GM21723 (cell line): ENCODE measurements around the gene BIN2.
"Not testable (repeated sequence)": the region's sequence is repeated elsewhere in the genome, so short reads cannot be mapped to it uniquely, and the experiment has no call there.

ENCODE experiments used
- ATAC-seq: cut with Tn5 transposase; IDR thresholded peaks from one replicate; pipeline ENCODE4 v1.9.1; 2021; ENCODE audit warnings: mild to moderate bottlenecking, moderate library complexity; ENCODE audit not compliant: unreplicated experiment

Gene BIN2

DNA sequence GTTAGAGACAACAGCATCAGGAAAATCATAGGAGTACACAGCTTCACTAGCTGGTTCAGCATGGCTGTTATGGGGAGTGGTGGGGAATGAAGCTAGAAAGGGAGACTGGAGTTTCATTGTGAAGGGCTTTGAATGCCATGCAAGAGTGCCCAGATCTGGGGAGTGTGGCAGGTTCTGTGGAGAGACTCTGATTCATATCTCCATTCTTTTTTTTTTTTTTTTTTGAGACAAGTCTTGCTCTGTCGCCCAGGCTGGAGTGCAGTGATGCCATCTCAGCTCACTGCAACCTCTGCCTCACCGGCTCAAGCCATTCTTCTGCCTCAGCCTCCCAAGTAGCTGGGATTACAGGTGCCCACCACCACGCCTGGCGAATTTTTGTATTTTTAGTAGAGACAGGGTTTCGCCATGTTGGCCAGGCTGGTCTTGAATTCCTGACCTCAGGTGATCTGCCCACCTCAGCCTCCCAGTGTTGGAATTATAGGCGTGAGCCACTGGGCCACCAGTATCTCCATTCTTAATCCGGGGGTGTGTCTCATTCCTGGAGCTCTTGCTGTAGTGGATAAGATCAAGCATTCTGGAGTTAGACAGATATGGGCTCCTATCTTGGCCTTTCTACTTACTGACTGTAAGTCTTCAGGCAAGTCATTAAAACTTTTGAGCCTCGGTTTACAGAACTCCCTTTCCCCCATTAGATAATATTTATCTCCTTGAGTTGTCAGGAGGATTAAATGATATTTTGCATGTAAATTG lies 5.7 kb downstream of the BIN2 start:
- ATAC-seq: not testable (repeated sequence)

DNA sequence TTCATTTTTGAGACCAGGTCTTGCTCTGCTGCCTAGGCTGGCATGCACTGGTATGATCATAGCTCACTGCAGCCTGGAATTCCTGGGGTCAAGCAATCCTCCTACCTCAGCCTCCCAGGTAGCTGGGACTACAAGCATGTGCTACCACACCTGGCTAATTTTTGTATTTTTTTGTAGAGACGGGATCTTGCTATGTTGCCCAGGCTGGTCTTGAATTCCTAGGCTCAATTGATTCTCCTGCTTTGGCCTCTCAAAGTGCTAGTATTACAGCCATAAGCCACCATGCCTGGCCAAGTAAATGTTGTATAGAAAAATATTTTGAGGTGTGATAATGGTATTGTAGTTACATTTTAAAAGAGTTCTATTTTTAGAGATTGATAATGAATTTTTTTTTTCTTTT lies 12.6 kb downstream of the BIN2 start:
- no peak for ATAC-seq

DNA sequence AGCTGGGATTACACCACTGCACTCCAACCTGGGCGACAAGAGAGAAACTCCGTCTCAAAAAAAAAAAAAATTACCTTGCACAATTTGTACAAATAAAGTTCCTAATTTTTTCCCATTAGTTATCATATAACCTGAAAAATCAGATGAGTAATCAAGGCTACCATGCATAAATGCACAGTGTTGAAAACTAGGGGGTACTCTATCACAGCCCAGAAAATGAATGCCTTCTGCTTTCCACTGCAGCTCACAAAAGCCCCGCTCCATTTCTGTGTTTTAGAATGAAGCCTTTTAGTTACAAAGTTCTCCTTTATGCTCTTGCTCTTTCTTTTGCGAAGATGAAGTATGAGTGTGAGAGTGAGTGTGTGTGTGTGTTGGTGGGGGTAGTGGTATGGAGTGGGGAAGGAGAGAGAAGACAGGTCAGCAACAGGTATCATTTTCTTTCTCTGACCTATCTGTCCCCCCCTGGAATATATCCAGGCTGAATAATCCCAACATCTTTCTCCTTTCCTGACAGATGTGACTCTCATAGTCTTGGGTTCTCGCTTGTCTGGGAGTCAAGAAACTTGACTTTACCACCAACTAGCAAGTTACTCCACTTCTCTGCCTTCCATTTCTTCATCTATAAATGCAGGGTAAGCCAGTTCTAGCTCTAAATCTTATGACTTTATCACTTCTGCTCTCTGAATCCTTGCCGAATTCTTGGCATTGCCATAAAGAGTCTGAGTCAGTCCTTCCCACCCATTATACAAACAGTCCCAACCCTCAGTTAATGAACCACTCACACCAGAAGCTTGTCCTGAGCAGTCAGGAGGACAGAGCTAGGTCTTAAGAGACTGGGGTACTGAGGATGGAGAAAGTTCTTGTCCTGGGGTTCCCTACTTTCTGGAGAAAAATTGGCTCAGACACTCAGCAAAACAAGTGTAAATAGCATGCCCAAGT lies 16.1 kb downstream of the BIN2 start:
- ATAC-seq: no peak

- no peak for ATAC-seq
Observed at GRCh38 chr12:51306507-51306906, 17.5 kb downstream of the BIN2 start.

- ATAC-seq: not testable (repeated sequence)
Observed at GRCh38 chr12:51300768-51301167, 23.2 kb downstream of the BIN2 start.

DNA sequence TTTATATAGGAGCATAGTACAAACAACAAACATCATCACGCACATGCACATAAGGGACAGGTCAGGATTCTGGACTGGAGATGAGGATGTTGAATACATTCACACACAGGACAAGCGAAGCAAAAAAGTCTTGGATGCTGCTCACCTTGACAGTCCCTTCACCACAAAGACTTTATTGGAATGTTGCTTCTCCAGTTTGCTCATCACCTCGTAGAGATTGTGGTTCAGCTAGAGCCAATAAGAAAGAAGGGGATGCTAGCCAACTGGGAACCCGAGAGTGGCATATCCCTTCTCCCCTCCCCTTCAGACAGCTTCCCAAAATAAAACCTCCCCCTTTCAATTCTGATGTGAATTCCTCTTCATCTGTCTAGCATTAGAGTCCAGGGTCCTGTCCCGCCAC lies 28.3 kb downstream of the BIN2 start:
- ATAC-seq: no peak

GRCh38 chr12:51294097-51294496 lies 29.9 kb downstream of the BIN2 start:
- ATAC-seq: not testable (repeated sequence)

- no peak for ATAC-seq
Observed at GRCh38 chr12:51293696-51294095, 30.3 kb downstream of the BIN2 start.

DNA sequence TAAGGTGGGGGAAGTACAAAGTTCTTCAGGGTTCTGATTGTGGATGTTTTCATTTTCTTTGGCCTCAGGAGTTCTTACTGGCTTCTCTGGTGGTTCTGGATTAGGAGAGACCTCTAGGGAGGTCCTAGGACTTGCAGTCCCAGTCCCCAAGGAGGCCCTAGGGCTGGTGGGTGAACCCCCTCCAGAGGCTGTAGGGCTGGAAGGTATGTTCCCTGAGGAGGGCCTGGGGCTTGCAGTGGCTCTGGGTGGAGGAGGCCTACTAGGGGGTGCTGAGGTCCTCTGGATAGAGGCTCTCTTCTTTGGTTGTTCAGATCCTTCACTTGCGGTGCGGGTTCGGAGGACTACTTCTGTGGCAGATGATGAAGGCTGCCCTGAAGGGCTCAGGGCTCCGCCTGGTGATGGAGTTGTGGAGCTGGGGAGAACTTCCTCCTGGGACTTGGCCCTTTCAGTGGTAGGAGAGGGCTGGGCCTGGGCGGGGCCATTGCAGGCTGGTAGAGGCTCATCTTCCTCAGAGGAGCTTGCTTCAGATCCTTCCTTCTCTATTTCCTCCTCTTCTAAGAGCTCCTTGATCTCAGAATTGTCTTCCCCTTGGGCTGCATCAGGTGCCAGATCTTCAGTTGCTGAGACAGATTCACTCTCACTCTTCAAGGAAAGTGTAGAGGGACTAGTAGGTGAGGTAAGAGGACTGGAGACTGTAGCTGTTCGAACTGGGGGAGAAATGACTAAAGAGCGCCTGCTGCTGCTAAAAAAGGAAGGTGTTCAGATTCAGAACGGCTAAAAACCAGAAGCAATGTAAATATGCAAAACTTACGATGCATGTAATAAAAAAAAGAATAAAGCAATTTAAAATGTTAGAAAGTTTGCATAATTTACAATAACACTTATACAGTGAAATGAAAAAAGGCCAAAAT lies 32.1 kb downstream of the BIN2 start:
- ATAC-seq: not testable (repeated sequence)

DNA sequence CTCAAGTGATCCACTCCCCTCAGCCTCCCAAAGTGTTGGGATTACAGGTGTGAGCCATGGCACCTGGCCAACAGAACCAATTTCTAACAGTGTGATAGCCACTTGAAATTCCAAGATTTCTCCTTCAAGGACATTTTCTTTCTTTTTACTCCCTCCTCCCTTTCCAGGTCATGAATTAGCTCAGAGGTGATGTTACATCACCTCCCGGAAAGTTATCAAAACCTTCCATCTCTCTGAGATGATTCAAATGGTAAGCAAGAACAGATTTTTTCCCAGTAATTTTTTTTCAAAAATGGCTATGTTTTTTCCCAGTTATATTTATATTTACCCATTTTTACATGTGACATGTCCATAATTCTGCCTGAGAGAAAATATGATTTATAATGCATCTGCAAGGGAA lies 38.1 kb downstream of the BIN2 start:
- ATAC-seq: no peak

- ATAC-seq: no peak
Observed at GRCh38 chr12:51281202-51281924, 42.6 kb downstream of the BIN2 start.

DNA sequence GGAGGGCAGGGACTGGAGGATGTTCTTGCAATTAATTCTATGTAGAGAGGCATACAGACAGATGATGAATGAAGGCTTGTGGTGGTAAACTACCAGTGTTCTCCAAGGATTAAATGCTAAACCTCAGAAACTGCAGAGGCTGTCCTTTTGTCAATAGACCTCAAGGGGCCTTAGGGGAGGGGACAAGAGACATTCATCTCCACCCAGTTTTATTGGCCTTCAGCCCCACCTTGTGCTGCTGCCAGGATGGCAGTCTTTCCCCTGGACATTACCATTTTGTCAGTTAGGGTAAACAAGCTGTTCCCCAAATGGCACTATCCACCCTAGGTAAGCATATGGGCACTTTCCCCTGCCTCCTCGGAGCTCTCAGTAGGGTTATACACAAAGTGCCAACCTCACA lies 48.9 kb downstream of the BIN2 start:
- no peak for ATAC-seq

- not testable (repeated sequence) for ATAC-seq
Observed at GRCh38 chr12:51272810-51273209, 51.2 kb downstream of the BIN2 start.

DNA sequence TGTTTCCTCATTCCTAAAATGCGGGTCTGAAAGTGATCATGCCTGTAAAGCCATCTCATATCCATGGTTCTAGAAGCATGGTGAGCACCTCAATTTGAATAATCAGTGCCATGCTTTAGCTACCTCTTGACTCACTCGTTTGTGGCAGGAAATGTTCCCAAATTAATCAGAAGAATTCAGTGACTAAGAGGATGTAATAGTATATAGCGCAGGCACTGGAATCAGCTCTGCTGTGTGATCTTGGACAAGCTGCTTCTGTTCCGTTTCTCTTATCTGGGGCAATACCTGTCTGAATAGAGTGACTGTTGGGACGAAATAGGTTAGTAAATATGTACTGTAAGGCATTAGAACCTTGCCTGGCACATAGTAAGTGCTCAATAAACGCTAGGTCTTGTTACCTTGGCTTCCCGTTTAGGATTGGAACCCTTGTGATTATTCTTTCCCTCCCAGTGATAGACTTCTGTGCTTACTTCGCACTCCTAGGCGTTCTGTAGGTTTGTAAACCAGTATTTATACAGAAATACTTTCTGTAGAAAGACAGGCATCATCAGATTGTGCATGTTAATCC lies 52.9 kb downstream of the BIN2 start:
- no peak for ATAC-seq

- peak; percentile 67 for ATAC-seq
Observed at GRCh38 chr12:51270067-51270950, 53.7 kb downstream of the BIN2 start, which contains the start of gene SMAGP. Gene SMAGP (minus strand): TSS chr12:51270415. CDS start chr12:51269278, 1,137 bp downstream.

DNA sequence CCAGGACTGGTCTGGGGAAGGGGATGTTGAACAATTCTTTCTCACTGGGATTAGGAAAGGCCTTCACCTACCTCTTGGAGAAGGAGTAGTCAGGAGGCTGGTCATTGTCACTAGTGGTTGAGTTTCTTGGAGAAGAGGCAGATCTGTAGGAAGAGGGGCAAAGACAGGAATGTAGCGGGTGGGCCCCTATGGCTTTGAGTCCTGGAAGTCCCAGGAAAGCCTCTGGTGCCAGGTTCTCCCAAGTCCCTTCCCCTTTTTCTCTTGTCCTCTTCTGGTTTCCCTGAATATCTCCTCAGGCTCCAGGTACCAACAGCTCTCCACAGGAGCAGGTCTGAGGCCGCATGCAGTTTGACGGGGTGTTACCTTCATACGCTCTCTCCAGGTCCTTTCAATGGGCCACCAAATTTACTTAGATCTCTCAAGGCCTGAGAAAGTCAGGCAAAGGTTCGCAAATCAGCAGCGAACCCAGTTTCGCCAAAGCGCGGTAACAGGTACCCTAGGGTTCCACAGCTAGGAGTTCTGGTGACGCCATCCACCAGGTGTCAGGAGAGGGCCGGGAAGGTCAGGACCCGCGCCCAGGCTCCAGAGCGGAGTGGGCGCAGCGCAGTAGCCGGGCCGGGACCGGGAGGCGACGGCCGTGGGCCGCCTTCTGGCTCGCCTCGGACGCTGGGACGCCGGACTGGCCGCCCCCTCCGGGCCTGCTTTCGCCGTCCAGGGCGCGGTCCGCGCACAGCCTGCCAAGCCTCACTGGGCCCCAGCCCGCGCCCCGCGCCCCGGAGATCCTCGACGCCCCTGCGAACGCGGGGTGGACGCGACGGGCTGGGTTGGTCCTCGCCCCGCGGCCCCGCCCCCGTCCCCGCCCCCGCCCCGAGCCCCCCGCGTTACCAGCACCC lies 54.6 kb downstream of the BIN2 start:
- peak; percentile 40 for ATAC-seq

DNA sequence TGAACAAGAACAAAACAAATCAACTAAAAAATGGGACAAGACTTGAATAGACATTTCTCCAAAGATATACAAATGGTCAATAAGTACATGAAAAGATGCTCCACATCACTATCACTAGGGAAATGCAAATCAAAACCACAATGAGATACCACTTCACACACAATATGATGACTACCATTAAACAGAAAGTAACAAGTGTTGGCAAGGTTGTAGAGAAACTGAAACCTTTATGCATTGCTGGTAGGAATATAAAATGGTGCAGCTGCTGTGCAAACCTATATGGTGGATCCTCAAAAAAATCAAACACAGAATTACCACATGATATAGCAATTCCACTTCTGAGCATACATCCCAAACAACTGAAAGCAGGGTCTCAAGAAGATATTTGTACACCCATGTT lies 59.0 kb downstream of the BIN2 start:
- peak; percentile 39 for ATAC-seq

DNA sequence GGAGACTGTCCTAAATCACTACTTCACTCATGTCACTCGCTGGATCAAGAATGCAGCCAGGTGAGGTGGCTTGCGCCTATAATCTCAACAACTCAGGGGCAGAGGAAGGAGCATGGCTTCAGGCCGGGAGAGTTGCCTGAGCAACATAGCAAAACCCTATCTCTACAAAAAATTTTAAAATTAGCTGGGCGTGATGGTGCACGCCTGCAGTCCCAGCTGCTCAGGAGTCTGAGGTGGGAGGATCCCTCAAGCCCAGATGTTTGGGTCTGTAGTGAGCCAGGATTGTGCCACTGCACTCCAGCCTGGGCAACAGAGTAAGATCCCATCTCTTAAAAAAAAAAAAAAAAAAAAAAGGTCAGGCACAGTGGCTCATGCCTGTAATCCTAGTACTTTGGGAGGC lies 59.7 kb downstream of the BIN2 start:
- ATAC-seq: no peak
